Measurements from ENCODE around the gene TOMM7. TPM values are rescaled to one million over a fixed set of nuclear protein-coding genes. Genes with fewer than 3 reads are reported as not detected.
"Not testable (repeated sequence)": the region's sequence is repeated elsewhere in the genome, so short reads cannot be mapped to it uniquely, and the experiment has no call there.

The TOMM7 gene
- total and polyA plus RNA-seq, 8 donors: 126 to 316 (median 223) TPM

DNA sequence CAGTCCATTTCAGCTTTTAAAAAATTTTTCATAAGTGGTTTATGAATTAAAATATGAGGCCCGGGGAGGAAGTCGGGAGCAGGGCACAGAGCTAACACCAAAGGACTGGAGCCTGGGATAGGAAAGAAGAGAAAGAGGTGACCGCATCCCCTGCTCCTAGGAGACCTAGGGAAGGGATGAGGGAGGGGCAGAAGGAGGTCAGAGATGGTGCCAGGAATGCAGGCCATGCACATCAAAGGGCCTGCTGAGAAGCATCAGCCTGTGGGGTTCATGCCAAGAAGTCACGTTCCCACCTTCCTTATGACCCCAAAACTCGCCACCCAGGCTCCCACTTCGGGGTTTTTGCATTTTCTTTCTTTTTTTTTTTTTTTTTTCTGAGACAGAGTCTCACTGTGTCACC is 14.7 kb upstream of the TOMM7 start:
- H3K4me1 ChIP-seq: peaks cover 0 to 19% (median 19%) of the 10 kb centered on the region in 3 donors
- no peaks in the 10 kb centered on the region for H3K27me3 ChIP-seq
- H3K9me3 ChIP-seq: no peaks in the 10 kb centered on the region
- no peak for ATAC-seq
- no peak overlapping the region for H3K27ac ChIP-seq
- no peaks in the 10 kb centered on the region for H3K36me3 ChIP-seq
- FAIRE-seq: no peak
- TF ChIP-seq, protein P1, sequence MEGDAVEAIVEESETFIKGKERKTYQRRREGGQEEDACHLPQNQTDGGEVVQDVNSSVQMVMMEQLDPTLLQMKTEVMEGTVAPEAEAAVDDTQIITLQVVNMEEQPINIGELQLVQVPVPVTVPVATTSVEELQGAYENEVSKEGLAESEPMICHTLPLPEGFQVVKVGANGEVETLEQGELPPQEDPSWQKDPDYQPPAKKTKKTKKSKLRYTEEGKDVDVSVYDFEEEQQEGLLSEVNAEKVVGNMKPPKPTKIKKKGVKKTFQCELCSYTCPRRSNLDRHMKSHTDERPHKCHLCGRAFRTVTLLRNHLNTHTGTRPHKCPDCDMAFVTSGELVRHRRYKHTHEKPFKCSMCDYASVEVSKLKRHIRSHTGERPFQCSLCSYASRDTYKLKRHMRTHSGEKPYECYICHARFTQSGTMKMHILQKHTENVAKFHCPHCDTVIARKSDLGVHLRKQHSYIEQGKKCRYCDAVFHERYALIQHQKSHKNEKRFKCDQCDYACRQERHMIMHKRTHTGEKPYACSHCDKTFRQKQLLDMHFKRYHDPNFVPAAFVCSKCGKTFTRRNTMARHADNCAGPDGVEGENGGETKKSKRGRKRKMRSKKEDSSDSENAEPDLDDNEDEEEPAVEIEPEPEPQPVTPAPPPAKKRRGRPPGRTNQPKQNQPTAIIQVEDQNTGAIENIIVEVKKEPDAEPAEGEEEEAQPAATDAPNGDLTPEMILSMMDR (IDR thresholded peaks at IDR 0.05): no peak
- intact Hi-C loops (cut with DNase I): no loop called here
- DNase-seq: no peak
- no peak overlapping the region for H3K4me3 ChIP-seq
- 91 to 92% methylated on average over 6 of the region's 6 CpGs for WGBS, 2 donors

DNA sequence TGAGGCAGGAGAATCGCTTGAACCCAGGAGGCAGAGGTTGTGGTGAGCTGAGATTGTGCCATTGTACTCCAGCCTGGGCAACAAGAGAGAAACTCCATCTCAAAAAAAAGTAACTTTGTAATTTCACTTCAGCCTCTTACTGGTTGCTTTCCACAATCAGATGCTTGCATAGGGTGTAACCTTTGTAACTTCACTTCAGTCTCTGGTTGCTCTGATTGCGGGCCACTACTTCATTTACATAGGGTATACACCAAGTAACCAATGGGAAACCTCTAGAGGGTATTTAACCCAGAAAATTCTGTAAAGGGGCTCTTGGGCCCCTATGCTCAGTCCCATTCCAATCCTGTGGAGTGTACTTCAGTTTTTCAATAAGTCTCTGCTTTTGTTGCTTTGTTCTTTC is 13.9 kb upstream of the TOMM7 start:
- ATAC-seq; H3K27me3 ChIP-seq; DNase-seq; H3K4me3 ChIP-seq; H3K27ac ChIP-seq; FAIRE-seq; intact Hi-C loops (cut with DNase I); H3K9me3 ChIP-seq; H3K36me3 ChIP-seq: not testable (repeated sequence)
- WGBS, 2 donors: 82 to 87% methylated on average over 2 of the region's 2 CpGs
- peaks cover 0 to 19% (median 19%) of the 10 kb centered on the region in 3 donors for H3K4me1 ChIP-seq

DNA sequence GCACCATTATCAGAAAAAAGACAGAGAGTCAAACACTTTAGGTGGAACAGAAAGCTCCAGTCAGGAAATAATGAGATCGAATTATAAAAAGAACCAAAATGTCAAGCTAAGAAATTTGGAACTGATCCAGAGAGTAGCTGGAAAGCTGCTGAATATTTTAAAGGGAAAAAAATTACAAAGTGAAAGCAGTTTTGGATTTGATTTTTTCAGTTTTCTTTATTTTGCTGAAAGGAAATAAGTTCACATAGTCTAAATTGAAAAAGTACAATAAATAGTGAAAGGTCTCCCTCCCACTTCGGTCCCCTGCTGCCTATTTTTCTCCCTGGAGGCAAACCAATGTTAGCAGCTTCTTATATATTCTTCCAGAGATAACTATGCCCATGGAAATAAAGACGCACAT is 11.3 kb upstream of the TOMM7 start:
- Histone ChIP-seq H3K4me3 (no peak overlapping the region), H3K27ac (peak overlapping the region; percentile 41 to 49 (median 44)), H3K9me3 (no peaks in the 10 kb centered on the region), H3K27me3 (no peaks in the 10 kb centered on the region), H3K36me3 (no peaks in the 10 kb centered on the region), H3K4me1 (peaks cover 0 to 19% (median 19%) of the 10 kb centered on the region in 3 donors)
- DNase-seq (no peak), ATAC-seq (no peak), FAIRE-seq (no peak)
- TF ChIP-seq, protein P1 (IDR thresholded peaks at IDR 0.05): no peak
- intact Hi-C loops (cut with DNase I): no loop called here
- 25 to 29% methylated on average over 3 of the region's 3 CpGs for WGBS, 2 donors

DNA sequence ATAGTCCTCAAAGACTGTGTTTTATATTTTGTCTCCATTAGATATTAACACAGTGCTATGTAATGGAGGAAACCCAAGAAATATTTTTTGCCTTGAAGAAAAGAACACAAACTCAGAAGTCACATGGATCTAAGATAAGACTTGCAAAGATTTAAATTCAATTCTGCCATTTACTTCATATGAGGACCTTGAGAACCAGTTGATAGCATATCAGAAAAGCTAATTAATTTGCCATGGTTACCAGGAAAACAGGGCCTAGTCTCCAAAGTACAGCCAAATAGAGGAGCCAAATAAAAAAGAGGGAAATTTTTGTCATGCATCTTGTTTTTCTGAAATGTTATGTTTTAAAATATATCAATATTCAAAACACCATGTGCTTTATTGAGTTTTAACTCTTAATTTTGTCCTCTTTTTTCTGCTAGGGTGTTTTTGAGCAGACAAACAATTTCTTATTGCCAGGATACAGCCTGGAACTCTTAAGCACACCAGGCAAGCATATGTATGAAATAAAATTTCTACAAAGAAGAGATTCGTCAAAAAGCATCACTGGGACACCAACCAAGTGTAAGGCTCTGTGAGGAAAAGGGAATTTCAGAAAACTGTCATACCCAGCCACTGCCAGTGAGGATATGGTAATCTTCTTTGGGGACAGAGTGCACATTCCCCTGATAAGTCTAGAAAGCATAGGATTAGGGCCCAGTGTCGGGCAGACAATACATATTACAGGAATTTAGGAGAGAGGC is 10.6 kb upstream of the TOMM7 start:
- 30 to 32% methylated on average over 2 of the region's 2 CpGs for WGBS, 2 donors
- H3K4me1 ChIP-seq: peaks cover 0 to 19% (median 19%) of the 10 kb centered on the region in 3 donors
- FAIRE-seq (no peak), DNase-seq (no peak), ATAC-seq (peak; percentile 72 to 93 (median 80))
- intact Hi-C loops (cut with DNase I): no loop called here
- H3K4me3 ChIP-seq: no peak overlapping the region
- no peaks in the 10 kb centered on the region for H3K9me3 ChIP-seq
- H3K27me3 ChIP-seq: no peaks in the 10 kb centered on the region
- H3K36me3 ChIP-seq: no peaks in the 10 kb centered on the region
- TF ChIP-seq, protein P1 (IDR thresholded peaks at IDR 0.05): no peak
- H3K27ac ChIP-seq: peak overlapping the region; percentile 41 to 49 (median 44)

DNA sequence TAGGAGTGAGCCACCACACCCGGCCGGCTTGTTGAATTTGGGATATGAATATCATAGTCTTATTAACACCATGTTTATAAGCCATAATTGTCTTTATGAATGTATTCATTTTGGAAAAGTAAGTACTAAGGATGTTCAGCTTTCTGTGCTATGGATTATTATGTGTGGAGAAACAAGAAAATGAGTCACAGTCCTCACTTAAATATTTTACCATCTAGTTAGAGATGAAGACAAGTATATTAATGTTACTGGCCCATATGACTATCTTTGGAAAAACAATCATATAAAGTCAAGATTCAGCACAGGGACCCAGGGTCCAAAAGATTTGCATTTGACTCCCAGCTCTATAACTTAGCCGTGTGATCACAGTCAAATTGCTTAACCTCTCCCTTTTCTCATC is 9.8 kb upstream of the TOMM7 start:
- WGBS, 2 donors: 95% methylated on average over 3 of the region's 3 CpGs
- TF ChIP-seq, protein P1 (IDR thresholded peaks at IDR 0.05): no peak
- FAIRE-seq (no peak), ATAC-seq (no peak), DNase-seq (no peak)
- peak overlapping the region in 2 of 4 donors; percentile 7 to 45 for H3K27ac ChIP-seq
- intact Hi-C loops (cut with DNase I): no loop called here
- H3K4me1 ChIP-seq: peaks cover 0 to 19% (median 19%) of the 10 kb centered on the region in 3 donors
- H3K9me3 ChIP-seq: no peaks in the 10 kb centered on the region
- no peaks in the 10 kb centered on the region for H3K27me3 ChIP-seq
- H3K36me3 ChIP-seq: no peaks in the 10 kb centered on the region
- no peak overlapping the region for H3K4me3 ChIP-seq

Data from pancreas (tissue), 10 donors.